OCI-LY3 (cell line): ENCODE data around the gene PIMREG.

Experiments
- H2AFZ ChIP-seq: fragments of 200-600, 300-600 bp; shearing (Covaris generic); 2 replicates; pipeline ENCODE4 v1.6.0; 2014; ENCODE audit warnings: antibody characterized with exemption, low read depth, low read length
- H3K27ac ChIP-seq: fragments of 200-600, 300-600 bp; sonication (generic); 2 replicates; pipeline ENCODE4 v1.5.1; 2014; ENCODE audit warnings: mild to moderate bottlenecking, low read length, moderate library complexity, mixed read lengths
- H3K27me3 ChIP-seq: fragments of 200-600, 300-600 bp; sonication (generic); 2 replicates; pipeline ENCODE4 v1.6.1; 2014; ENCODE audit warnings: low read depth, low read length, mixed read lengths
- H3K36me3 ChIP-seq: fragments of 200-600, 300-600 bp; sonication (generic); replicated peaks from 2 replicates; pipeline ENCODE3; 2014; ENCODE audit warnings: low read depth, low read length, mixed read lengths
- H3K4me1 ChIP-seq: fragments of 300-600, 200-600 bp; sonication (generic); 2 replicates; pipeline ENCODE4 v1.6.1; 2014; ENCODE audit warnings: low read length, mixed read lengths
- H3K4me2 ChIP-seq: fragments of 200-600, 300-600 bp; sonication (generic); 2 replicates; pipeline ENCODE4 v1.6.1; 2014; ENCODE audit warnings: low read length, mixed read lengths
- H3K4me3 ChIP-seq: fragments of 300-600, 200-600 bp; sonication (generic); 2 replicates; pipeline ENCODE4 v1.5.1; 2014; ENCODE audit warnings: antibody characterized with exemption, mild to moderate bottlenecking, low read length, moderate library complexity
- H3K79me2 ChIP-seq: fragments of 300-600, 200-600 bp; shearing (Covaris generic); 2 replicates; pipeline ENCODE4 v1.6.1; 2014; ENCODE audit warnings: mild to moderate bottlenecking, low read length, mixed read lengths
- H3K9ac ChIP-seq: fragments of 300-600, 200-600 bp; shearing (Covaris generic); 2 replicates; pipeline ENCODE4 v1.6.0; 2014; ENCODE audit warnings: mild to moderate bottlenecking, low read length, moderate library complexity
- H3K9me3 ChIP-seq: fragments of 200-600, 300-600 bp; shearing (Covaris generic); 2 replicates; pipeline ENCODE4 v1.6.1; 2014; ENCODE audit warnings: low read length, mixed read lengths; ENCODE audit not compliant: insufficient read depth
- H4K20me1 ChIP-seq: fragments of 200-600, 300-600 bp; sonication (generic); 2 replicates; pipeline ENCODE4 v1.6.1; 2016; ENCODE audit warnings: low read length, mixed read lengths; ENCODE audit not compliant: insufficient read depth
- CTCF ChIP-seq: fragments of 200-600, 300-600 bp; sonication (generic); IDR thresholded peaks from 2 replicates; pipeline ENCODE4 v1.5.1; 2014; ENCODE audit warnings: antibody characterized with exemption, low read length, low read depth
- EZH2phosphoT487 ChIP-seq: fragments of 200-600 bp; shearing (Covaris generic); IDR thresholded peaks from 2 replicates; pipeline ENCODE4 v1.6.1; 2018; ENCODE audit warnings: antibody characterized with exemption, mixed run types, low read depth

The PIMREG gene

DNA sequence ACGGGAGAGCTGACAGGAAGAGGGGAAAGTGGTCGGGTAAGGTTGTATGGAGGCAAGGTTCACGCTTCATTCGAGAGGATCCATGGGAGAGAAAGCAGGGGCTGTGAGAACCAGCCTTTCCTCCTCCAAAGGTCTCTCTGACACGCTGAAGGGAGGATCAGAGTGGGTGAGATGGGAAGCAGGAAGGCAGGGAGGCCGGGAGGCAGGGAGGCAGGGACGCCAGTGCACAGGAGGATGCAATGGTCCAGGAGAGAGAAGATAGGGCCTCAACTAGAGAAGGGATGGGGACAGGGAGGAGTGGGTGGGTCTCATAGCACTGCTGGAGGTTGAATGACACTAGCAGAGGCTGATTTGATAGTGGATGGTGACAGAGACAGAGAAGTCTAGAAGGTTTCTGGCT is 54.1 kb downstream of the PIMREG start:
- Histone ChIP-seq H3K4me1 (no peaks in the 10 kb centered on the region), H4K20me1 (no peaks in the 10 kb centered on the region), H3K9ac (no peak overlapping the region), H3K27ac (no peak overlapping the region), H3K4me2 (no peak overlapping the region), H3K9me3 (no peaks in the 10 kb centered on the region), H3K4me3 (no peak overlapping the region), H3K36me3 (no peaks in the 10 kb centered on the region), H3K27me3 (no peaks in the 10 kb centered on the region), H3K79me2 (no peaks in the 10 kb centered on the region), H2AFZ (no peak overlapping the region)
- TF ChIP-seq CTCF = no peak

GRCh38 chr17:6498901-6499540 is 54.8 kb downstream of the PIMREG start:
- H2AFZ ChIP-seq = no peak overlapping the region
- H3K4me3 ChIP-seq = no peak overlapping the region
- H3K9me3 ChIP-seq = no peaks in the 10 kb centered on the region
- H4K20me1 ChIP-seq = no peaks in the 10 kb centered on the region
- no peaks in the 10 kb centered on the region for H3K79me2 ChIP-seq
- TF ChIP-seq CTCF (no peak), EZH2phosphoT487 (no peak)
- no peak overlapping the region for H3K27ac ChIP-seq
- no peak overlapping the region for H3K4me2 ChIP-seq
- H3K4me1 ChIP-seq = no peaks in the 10 kb centered on the region
- no peak overlapping the region for H3K9ac ChIP-seq
- H3K36me3 ChIP-seq = no peaks in the 10 kb centered on the region
- no peaks in the 10 kb centered on the region for H3K27me3 ChIP-seq
